ENCODE results near the gene CDC42BPB.

Gene CDC42BPB

GRCh38 chr14:102916347-102917055, 140.8 kb downstream of the CDC42BPB start:
- no peak for DNase-seq (ENCODE audit: low read depth, low spot score)

DNA sequence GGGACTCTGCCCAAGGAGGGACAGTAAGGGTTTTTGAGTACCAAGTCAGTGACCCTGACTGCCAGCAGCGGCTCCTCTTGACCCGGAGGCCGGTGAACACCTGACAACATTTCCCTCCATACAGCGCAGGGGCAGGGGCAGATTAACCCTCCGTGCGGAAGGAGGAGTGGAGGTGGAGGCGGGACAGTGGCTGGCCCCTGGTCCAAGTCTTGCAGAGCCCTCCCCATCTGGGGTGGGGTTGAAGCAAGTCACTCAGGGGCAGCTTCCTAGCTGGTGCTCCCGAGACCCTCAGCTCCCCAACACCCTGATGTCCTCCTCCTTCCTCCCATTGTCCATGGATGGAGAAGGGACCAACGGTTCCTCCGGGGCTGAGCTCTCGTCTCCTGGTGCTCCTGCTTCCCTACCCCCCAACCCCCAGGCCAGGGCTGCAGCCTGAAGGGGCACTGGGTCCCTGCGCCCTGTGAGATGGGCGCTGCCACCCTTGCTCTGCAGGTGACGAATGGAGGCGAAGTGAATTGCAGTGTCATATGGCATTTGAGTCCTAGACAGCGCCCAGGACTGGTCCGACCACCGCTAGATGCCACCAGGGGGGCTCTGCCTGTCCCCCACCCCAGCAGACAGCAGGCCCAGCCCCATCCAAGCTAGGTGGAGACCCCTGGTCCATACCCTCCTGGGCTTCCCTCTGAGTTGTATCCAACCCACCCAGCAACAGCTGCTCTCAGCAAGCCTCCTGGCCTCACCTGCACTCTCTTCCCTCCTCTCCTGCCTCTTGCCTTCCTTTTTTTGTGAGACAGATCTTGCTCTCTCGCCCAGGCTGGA, 141.8 kb downstream of the CDC42BPB start:
- DNase-seq (ENCODE audit: low read depth, low spot score) = no peak

DNA sequence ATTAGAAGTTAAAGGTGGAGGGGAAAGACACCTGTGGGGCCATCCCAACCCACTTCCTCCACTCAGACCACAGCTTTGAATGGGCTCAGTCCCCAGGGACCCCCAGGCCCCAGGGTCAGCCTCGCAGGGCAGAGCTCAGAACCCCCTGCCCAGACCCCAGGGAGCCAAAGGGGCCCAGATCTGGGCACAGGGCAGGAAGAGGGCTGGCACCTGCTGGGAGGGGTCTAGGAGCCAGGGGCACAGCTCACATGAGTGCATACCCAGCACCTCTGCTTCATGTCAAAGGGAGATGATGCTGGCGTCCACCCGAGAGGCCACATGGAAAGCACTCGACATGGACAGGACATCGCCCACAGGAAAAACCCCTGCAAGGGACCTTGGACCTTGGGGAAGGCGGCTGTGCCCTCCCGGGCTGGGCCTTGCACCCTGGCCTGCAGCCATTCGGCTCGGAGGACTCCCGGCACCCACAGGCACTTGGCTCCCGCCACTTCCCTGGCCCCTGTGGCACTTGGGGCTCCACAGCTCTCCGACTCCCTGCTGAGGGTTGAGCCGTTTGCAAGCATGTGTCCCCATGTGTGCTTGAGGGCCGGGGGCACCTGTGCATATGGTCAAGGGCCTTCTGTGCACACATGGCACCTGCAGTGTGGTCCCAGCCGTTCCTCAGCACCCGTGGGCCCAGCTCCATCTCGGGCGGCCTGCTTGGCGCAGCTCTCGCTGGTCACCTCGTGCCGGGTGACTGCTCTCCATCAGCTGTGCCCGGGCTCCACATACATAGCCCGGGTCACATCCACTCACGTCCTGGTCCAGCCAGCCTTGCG, 142.7 kb downstream of the CDC42BPB start:
- no peak for DNase-seq (ENCODE audit: low read depth, low spot score)

DNA sequence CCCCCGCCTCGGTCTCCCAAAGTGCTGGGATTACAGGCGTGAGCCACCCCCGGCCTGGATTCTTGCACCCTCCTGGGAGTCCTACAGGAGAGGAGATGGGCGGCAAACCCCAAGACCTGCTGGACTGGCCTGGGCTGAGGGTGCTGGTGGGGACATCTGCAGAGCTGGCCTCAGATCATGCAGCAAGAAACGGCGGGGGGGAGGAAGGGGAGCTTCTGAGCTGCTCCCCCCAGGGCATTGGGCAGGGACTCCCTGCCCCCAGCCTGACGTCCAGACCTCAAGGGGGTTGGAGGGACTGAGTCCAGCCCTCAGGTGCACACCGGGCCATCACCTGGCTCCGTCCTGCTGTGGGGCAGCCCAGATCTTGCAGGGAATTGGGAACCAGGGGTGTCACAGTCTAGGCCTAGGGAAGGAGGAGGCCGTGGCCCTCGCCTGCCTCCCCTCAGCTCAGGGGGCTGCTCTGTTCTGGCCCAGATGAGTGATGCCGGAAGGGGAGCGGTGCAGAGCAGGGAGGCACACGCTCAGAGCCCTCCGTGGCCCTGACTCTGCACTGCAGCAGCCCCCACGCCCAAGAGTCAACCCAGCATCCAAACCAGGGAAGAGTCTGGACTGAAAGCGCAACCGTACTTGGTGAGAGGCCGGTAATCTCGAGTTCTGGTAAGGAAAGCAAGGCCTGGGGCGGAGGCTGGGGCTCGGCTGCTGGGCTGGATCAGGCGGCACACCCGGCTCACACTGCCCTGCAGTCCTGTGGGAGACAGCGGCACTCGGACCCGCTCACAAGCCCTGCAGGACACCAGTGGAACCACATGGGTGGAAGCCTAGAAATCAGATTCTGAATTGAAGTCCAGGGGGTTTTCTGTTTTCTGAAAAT, 143.8 kb downstream of the CDC42BPB start:
- no peak for DNase-seq (ENCODE audit: low read depth, low spot score)

- no peak for DNase-seq (ENCODE audit: low read depth, low spot score)
Measured at GRCh38 chr14:102911991-102912761, 145.2 kb downstream of the CDC42BPB start.

GRCh38 chr14:102911541-102911951, 145.8 kb downstream of the CDC42BPB start:
- no peak for DNase-seq (ENCODE audit: low read depth, low spot score)

DNA sequence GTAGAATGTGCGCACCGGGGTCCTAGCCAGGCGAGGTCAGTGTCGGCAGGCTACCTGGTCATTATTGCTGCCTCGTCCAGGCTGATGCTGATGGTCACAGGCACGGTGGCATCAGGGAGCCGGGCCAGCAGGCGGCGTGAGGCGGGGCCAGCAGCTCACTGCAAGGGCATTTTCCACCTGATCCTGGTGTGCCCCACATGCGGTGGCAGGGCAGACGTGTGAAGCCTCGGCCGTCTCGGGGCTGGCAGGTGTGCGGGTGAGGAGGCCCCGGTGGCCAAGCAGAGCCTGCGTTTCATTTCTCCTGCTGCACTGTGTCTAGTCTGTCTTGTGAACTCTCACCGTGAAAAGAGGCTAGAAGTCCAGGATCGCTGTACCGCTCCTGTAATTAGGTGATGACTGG, 146.9 kb downstream of the CDC42BPB start:
- DNase-seq (ENCODE audit: low read depth, low spot score) = no peak

DNA sequence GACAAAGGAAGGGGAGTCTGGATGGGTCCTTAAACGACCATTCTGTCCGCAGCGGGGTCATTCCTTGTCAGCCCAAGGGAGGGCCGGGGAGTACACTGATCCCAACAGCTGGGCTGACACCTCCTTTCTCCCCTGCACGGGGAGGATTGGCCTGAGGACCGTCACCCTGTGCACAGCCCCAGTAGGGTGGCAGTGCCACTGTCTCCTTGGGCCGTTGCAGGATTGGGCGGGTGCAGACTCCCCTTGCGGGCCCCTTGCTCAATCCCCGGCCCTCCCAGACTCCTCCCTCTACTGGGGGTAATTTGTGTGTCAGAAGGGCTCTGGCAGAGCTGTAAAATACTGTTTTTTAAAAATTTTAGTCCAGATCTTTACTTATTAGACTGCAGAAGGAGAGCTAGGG, 147.4 kb downstream of the CDC42BPB start:
- no peak for DNase-seq (ENCODE audit: low read depth, low spot score)

DNA sequence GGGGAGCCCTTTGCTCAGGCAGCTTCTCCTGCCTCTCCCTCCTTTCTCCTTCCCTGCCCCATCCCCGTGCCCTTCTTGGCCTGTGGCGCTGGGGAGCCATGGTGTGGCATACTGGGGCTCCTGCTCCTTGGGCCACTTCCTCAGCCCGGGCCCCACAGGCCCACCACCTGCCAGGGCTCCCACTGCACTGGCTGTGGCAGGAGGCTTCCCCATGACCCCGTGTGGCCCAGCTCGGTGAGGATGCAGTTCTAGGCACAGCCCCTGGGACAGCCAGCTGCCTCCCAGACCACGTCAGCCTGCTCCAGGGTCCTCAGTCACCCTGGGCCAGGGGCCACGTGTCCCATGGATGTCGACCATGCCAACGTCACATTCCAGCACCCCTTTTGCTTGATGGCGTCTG, 147.9 kb downstream of the CDC42BPB start:
- DNase-seq (ENCODE audit: low read depth, low spot score) = no peak

- no peak for DNase-seq (ENCODE audit: low read depth, low spot score)
Measured at GRCh38 chr14:102908766-102909455, 148.4 kb downstream of the CDC42BPB start.

GRCh38 chr14:102907980-102908730, 149.2 kb downstream of the CDC42BPB start:
- DNase-seq (ENCODE audit: low read depth, low spot score) = no peak

DNA sequence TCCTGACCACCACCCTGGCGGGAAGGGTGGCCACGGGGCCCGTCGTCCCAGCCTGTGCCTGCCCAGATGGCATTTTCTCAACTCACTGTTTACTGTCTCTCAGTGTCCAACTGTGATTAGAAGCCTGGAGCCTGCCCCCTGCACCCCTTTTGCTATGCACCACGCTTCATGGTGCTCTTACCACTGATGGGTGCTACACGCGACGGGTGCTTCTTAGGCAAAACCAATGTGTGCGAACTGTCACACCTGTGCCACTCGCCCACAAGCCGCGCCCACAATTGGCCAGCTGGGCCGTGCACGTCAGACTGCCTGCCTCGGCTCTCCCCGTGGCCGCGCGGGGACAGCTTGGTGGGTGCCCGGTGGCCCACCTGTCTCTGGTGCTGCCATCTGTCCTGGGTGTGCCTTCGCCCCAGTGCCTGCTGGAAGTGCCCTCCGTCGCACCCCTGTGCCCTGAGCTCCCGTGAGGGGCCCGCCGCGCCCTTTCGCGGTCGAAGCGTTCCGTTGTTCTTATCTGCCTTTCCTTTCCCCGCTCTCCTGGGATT, 150.0 kb downstream of the CDC42BPB start:
- no peak for DNase-seq (ENCODE audit: low read depth, low spot score)

GRCh38 chr14:102906616-102907302, 150.6 kb downstream of the CDC42BPB start:
- DNase-seq (ENCODE audit: low read depth, low spot score) = no peak

DNA sequence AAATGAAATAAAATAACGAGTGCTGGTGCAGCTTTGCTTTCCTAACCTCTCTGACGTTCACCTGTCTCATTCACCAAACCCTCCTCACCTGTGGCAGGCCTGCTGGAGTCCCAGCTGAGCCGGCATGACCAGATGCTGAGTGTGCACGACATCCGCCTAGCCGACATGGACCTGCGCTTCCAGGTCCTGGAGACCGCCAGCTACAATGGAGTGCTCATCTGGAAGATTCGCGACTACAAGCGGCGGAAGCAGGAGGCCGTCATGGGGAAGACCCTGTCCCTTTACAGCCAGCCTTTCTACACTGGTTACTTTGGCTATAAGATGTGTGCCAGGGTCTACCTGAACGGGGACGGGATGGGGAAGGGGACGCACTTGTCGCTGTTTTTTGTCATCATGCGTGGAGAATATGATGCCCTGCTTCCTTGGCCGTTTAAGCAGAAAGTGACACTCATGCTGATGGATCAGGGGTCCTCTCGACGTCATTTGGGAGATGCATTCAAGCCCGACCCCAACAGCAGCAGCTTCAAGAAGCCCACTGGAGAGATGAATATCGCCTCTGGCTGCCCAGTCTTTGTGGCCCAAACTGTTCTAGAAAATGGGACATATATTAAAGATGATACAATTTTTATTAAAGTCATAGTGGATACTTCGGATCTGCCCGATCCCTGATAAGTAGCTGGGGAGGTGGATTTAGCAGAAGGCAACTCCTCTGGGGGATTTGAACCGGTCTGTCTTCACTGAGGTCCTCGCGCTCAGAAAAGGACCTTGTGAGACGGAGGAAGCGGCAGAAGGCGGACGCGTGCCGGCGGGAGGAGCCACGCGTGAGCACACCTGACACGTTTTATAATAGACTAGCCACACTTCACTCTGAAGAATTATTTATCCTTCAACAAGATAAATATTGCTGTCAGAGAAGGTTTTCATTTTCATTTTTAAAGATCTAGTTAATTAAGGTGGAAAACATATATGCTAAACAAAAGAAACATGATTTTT, 151.9 kb downstream of the CDC42BPB start:
- no peak for DNase-seq (ENCODE audit: low read depth, low spot score)

DNA sequence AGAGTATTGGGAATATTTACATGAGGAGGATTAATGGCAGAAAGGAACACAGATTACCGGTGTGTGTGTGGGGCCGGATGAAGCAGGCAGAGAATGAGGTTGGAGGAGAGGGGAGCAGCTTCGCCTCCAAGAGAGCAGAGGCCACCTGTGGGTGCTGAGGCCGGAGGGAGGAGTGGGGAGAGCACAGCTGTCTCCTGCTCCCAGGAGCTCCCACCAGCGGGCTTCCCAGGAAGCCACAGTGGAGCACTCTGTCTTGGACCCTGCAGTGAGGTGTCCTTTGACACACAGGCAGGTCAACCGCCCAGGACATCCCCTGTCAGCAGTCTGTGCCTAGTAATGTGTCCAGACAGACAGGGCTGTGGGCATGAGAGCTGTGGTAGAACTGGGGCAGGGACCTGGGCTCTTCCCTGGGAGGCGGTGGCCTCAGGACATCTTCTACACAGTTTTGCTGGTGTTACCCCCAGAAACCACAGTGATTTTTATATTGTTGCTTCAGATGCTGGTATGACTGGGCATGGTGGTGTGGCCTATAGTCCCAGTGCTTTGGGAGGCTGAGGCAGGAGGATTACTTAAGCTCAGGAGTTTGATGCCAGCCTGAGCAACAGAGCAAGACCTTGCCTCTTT, 153.3 kb downstream of the CDC42BPB start:
- DNase-seq (ENCODE audit: low read depth, low spot score) = no peak

DNA sequence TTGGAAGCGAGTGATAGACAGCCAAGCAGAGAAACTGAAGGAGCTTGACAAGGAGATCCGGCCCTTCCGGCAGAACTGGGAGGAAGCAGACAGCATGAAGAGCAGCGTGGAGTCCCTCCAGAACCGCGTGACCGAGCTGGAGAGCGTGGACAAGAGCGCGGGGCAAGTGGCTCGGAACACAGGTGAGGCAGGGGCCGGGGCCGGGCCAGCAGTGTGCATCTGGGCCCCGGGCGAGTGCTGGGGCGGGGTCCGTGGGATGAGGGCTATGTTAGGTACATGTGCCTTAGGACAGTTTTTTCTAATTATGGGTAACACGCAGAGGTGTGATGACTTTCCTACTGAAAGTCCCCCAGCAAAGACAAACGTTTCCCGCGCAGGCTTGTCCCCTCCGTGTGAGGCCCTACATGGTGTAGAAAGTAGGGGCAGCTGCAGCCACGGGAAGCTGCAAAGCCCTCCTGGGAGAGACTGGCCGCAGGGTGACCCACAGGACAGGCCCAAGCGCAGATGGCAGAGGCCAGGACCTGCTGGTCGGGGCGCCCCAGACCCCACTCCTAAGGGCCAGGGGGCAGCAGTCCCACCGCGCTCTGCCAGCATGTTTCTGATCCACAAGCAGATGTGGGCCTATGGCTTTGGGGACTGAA, 154.0 kb downstream of the CDC42BPB start:
- no peak for DNase-seq (ENCODE audit: low read depth, low spot score)

Measured in activated naive CD8-positive, alpha-beta T cell treated with anti-CD3 and anti-CD28 coated beads, Interleukin-2, amount 50 U/mL, for 16 hours (primary cell).